Hepatocyte (in vitro differentiated cells): ENCODE results near the gene ZMYM2. TPM values are rescaled to one million over a fixed set of nuclear protein-coding genes. Genes with fewer than 3 reads are reported as not detected.

Experiments used
- DNase-seq: peaks from one replicate; pipeline ENCODE4 v3.0.0-alpha.2; 2016; ENCODE audit warnings: low spot score
- H2AFZ ChIP-seq: fragments of 200-600 bp; sonication (generic); 2 replicates; pipeline ENCODE4 v1.6.0; 2016; ENCODE audit warnings: antibody characterized with exemption, mild to moderate bottlenecking
- H3K27ac ChIP-seq: fragments of 200-600 bp; sonication (generic); 2 replicates; pipeline ENCODE4 v1.5.1; 2016; ENCODE audit warnings: mild to moderate bottlenecking
- H3K27me3 ChIP-seq: fragments of 200-600 bp; sonication (generic); 2 replicates; pipeline ENCODE4 v1.6.1; 2016
- H3K36me3 ChIP-seq: fragments of 200-600 bp; sonication (generic); replicated peaks from 2 replicates; pipeline ENCODE4 v1.5.1; 2016; ENCODE audit warnings: low read depth; ENCODE audit not compliant: insufficient read depth
- H3K4me1 ChIP-seq: fragments of 200-600 bp; sonication (generic); 2 replicates; pipeline ENCODE4 v1.5.1; 2016; ENCODE audit warnings: mild to moderate bottlenecking, moderate library complexity; ENCODE audit not compliant: insufficient read depth
- H3K4me2 ChIP-seq: fragments of 200-600 bp; sonication (generic); 2 replicates; pipeline ENCODE4 v1.6.0; 2016
- H3K4me3 ChIP-seq: fragments of 200-600 bp; sonication (generic); 2 replicates; pipeline ENCODE4 v1.5.1; 2016; ENCODE audit warnings: mild to moderate bottlenecking
- H3K79me2 ChIP-seq: fragments of 200-600 bp; sonication (generic); 2 replicates; pipeline ENCODE4 v1.6.0; 2017; ENCODE audit warnings: mild to moderate bottlenecking
- H3K9me2 ChIP-seq: fragments of 200-600 bp; sonication (generic); replicated peaks from 2 replicates; pipeline ENCODE4 v1.6.0; 2017; ENCODE audit warnings: mild to moderate bottlenecking; ENCODE audit not compliant: insufficient read depth
- H3K9me3 ChIP-seq: fragments of 200-600 bp; sonication (generic); 2 replicates; pipeline ENCODE4 v1.5.1; 2016; ENCODE audit warnings: low read depth, mild to moderate bottlenecking
- H4K20me1 ChIP-seq: fragments of 200-600 bp; sonication (generic); 2 replicates; pipeline ENCODE4 v1.6.0; 2016; ENCODE audit warnings: mild to moderate bottlenecking; ENCODE audit not compliant: insufficient read depth, poor library complexity, severe bottlenecking
- CTCF ChIP-seq: fragments of 200-600 bp; sonication (generic); IDR thresholded peaks from 2 replicates; pipeline ENCODE4 v1.5.1; 2016; ENCODE audit warnings: antibody characterized with exemption, mild to moderate bottlenecking; ENCODE audit not compliant: poor library complexity
- EZH2 ChIP-seq: fragments of 200-600 bp; sonication (generic); IDR thresholded peaks from 2 replicates; pipeline ENCODE4 v1.6.1; 2016; ENCODE audit warnings: antibody characterized with exemption, mild to moderate bottlenecking, borderline replicate concordance
- EZH2phosphoT487 ChIP-seq: fragments of 200-600 bp; sonication (generic); IDR thresholded peaks from one replicate; pipeline ENCODE4 v1.6.1; 2018; ENCODE audit warnings: antibody characterized with exemption, mild to moderate bottlenecking, low read depth, moderate library complexity; ENCODE audit not compliant: unreplicated experiment, severe bottlenecking
- WGBS: methylation state at CpG from one replicate; pipeline ENCODE4 v1.1.6; 2016; ENCODE audit warnings: low lambda C conversion rate; ENCODE audit errors: missing lambda C conversion rate; 5-methylcytosine and 5-hydroxymethylcytosine counted together
- polyA plus RNA-seq: library from polyadenylated mRNA; unstranded; fragments of >200 nt; fragmentation: Nextera tagmentation; extraction: Ambion mirVana; gene quantifications from 2 replicates; pipeline ENCODE4 v1.2.1, GENCODE V29; 2016
- total RNA-seq: library from RNA; depleted of rRNA; stranded (reverse); fragments of >200 nt; gene quantifications from 2 replicates; pipeline ENCODE4 v1.2.3, GENCODE V29; 2014

ZMYM2 gene
- total and polyA plus RNA-seq, 2 experiments from 2014 or later, result 25.2 to 91.1 TPM

GRCh38 chr13:19960653-19960976, 2.1 kb downstream of the ZMYM2 start:
- Histone ChIP-seq H3K36me3 (no peaks in the 10 kb centered on the region), H3K4me1 (peaks cover 18% of the 10 kb centered on the region), H3K4me3 (peak overlapping the region; percentile 1), H3K79me2 (peaks cover 58% of the 10 kb centered on the region), H3K9me3 (no peaks in the 10 kb centered on the region), H3K9me2 (no peaks in the 10 kb centered on the region), H3K27ac (no peak overlapping the region), H4K20me1 (peaks cover 51% of the 10 kb centered on the region), H3K4me2 (peak overlapping the region; percentile 90), H2AFZ (no peak overlapping the region), H3K27me3 (no peaks in the 10 kb centered on the region)
- TF ChIP-seq CTCF (no peak), EZH2 (no peak), EZH2phosphoT487 (no peak)
- 86% methylated on average over 2 of the region's 2 CpGs for WGBS
- no peak for DNase-seq

DNA sequence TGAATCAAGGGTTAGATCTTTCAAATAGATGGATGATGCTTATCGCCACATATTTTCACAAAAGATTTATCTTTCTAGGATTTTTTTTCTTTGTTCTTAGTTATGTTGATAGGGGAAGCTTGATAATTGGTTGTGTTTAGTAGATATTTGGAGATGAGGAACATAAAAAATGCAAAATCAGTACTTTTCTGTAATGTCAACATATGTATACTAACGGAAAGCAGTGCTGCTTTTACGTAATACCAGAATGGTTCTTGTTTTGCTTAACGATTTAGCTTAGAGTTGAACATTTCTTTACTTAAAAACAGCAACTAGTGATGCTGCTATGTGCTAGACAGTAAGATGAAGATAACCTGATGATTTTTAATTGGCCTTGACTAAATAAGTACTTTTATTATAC, 3.0 kb downstream of the ZMYM2 start:
- no peak for TF ChIP-seq EZH2phosphoT487
- TF ChIP-seq EZH2, result no peak
- TF ChIP-seq CTCF, result no peak
- DNase-seq, result no peak
- no peak overlapping the region for H2AFZ ChIP-seq
- H3K27ac ChIP-seq, result no peak overlapping the region
- H3K27me3 ChIP-seq, result no peaks in the 10 kb centered on the region
- H3K36me3 ChIP-seq, result no peaks in the 10 kb centered on the region
- H3K4me1 ChIP-seq, result peaks cover 18% of the 10 kb centered on the region
- peaks cover 67% of the 10 kb centered on the region for H3K79me2 ChIP-seq
- peaks cover 59% of the 10 kb centered on the region for H4K20me1 ChIP-seq
- no peaks in the 10 kb centered on the region for H3K9me3 ChIP-seq
- H3K4me3 ChIP-seq, result peak overlapping the region; percentile 8
- 54% methylated on average over 4 of the region's 4 CpGs for WGBS
- no peaks in the 10 kb centered on the region for H3K9me2 ChIP-seq
- H3K4me2 ChIP-seq, result peak overlapping the region; percentile 90

DNA sequence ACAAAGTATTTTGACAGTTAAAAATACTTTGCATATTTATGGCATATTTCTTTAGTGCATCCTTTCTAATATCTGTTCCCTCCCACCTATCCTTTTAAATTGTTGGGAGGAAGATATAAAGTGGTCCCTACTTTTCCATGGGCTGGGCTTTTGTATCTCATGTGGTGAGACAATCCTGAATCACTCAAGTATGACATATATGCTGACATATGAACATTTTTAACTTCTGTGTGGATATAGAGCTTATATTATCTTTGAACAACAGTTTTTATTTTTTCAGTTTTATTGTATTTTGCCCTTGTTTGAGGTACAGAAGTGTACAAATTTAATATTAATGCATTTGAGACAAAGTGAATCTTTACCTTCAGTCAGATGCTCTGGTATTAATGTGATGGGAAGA, 3.4 kb downstream of the ZMYM2 start:
- H3K27me3 ChIP-seq, result no peaks in the 10 kb centered on the region
- peak overlapping the region; percentile 8 for H3K4me3 ChIP-seq
- TF ChIP-seq EZH2, result no peak
- no peak for TF ChIP-seq CTCF
- no peak for TF ChIP-seq EZH2phosphoT487
- H3K36me3 ChIP-seq, result no peaks in the 10 kb centered on the region
- no peaks in the 10 kb centered on the region for H3K9me2 ChIP-seq
- H3K27ac ChIP-seq, result no peak overlapping the region
- H3K4me1 ChIP-seq, result peaks cover 18% of the 10 kb centered on the region
- H3K9me3 ChIP-seq, result no peaks in the 10 kb centered on the region
- H2AFZ ChIP-seq, result no peak overlapping the region
- H3K4me2 ChIP-seq, result peak overlapping the region; percentile 90
- no peak for DNase-seq
- H4K20me1 ChIP-seq, result peaks cover 63% of the 10 kb centered on the region
- peaks cover 71% of the 10 kb centered on the region for H3K79me2 ChIP-seq

GRCh38 chr13:19962894-19963293, 4.4 kb downstream of the ZMYM2 start:
- no peaks in the 10 kb centered on the region for H3K9me2 ChIP-seq
- H3K79me2 ChIP-seq, result peaks cover 81% of the 10 kb centered on the region
- H3K27ac ChIP-seq, result no peak overlapping the region
- H3K36me3 ChIP-seq, result no peaks in the 10 kb centered on the region
- peaks cover 73% of the 10 kb centered on the region for H4K20me1 ChIP-seq
- H3K4me2 ChIP-seq, result peak overlapping the region; percentile 90
- H3K9me3 ChIP-seq, result no peaks in the 10 kb centered on the region
- TF ChIP-seq CTCF, result no peak
- TF ChIP-seq EZH2, result no peak
- no peak for TF ChIP-seq EZH2phosphoT487
- peaks cover 18% of the 10 kb centered on the region for H3K4me1 ChIP-seq
- DNase-seq, result no peak
- WGBS, result 85% methylated on average over 10 of the region's 10 CpGs
- H3K27me3 ChIP-seq, result no peaks in the 10 kb centered on the region
- no peak overlapping the region for H2AFZ ChIP-seq
- no peak overlapping the region for H3K4me3 ChIP-seq
